GM18517 (cell line): ENCODE measurements around the gene TAS2R19.
"Not testable (repeated sequence)": the region's sequence is repeated elsewhere in the genome, so short reads cannot be mapped to it uniquely, and the experiment has no call there.

Experiments used
- ATAC-seq: cut with Tn5 transposase; IDR thresholded peaks from one replicate; pipeline ENCODE4 v1.9.1; 2021; ENCODE audit warnings: mild to moderate bottlenecking, moderate library complexity; ENCODE audit not compliant: unreplicated experiment

The TAS2R19 gene, protein sequence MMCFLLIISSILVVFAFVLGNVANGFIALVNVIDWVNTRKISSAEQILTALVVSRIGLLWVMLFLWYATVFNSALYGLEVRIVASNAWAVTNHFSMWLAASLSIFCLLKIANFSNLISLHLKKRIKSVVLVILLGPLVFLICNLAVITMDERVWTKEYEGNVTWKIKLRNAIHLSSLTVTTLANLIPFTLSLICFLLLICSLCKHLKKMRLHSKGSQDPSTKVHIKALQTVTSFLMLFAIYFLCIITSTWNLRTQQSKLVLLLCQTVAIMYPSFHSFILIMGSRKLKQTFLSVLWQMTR

DNA sequence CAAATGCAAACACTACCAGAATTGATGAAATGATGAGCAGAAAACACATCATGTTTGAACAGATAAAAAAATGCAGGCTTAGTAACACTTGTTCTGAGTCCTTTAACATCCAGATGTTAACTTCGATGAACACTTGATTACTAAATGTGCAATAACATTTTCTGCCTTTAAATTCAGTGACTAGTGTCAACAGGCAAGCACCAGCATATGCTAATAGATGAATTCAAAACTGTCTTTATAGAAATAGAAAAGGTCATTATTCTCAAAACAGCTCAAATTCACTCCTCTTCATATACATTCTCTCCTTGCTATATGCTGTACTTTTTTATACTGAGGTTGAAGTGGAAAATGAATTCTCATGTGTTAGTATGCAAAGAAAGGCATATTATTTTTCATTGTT, at the start of gene TAS2R19:
TAS2R19 (minus strand) TSS at position 101 of the 400 bp plus-strand sequence; CDS start at position 52, 49 bp downstream.
- ATAC-seq: no peak

DNA sequence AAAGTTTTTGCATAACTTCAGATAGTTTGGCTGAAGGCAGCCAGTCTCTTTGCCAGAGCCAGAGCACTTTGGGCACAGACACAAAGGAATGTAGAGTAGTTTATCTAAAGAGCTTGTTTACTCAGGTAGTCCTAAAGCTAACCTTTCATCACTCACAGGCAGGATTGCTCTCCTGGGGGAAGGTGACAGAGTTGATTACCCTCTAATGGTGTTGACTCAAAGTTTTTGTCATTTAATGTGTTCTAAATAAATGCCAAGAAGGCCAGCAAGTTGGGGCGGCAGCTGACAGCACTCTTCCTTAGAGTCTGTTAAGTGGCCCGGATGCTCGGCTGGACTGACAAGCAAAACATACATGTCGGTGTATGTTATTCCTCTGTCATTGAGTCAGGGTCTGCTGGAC, 49.0 kb upstream of the TAS2R19 start:
- no peak for ATAC-seq

DNA sequence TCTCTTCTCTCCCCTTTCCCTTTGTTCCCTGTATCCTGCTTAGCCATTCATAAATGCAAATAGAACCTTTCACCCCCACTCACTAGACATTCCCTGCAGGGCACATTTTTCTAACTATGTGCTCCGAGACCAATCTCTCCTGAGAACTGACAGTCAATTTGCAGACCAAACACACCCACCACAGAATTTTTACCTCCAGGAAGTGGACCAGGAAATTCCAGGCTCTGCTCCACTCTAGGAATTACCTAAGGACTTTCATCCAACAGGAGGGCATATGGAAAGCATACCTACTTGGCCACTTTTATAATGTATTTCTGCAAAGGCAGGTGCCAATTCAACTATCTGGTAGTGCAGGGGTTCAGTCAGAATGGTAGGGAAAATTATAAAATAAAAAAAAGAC, 48.6 kb upstream of the TAS2R19 start:
- ATAC-seq: no peak

DNA sequence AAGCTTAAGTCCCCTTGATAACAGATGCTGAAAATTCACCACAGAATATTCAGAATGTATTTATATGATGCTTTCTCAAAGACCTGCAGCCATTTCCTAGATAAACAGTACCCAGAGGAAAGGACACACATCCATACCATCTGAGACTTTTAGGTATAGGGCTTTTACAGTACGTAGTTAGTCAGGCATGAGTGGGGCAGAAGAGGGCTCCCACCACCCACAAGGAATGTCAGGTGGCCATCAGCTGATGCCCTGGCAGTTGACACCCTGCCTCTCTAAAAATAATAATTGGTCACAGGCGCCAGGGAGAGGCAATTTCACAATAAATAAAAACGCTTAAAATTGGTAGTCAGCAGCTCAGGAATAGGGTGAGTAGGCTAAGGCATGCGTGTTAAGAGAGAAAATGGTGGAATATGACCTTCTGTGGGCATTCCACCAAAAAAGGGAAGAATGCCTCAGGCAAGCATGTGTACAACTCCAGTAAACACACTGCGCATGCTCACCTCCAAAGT, 47.5 kb upstream of the TAS2R19 start:
- no peak for ATAC-seq

DNA sequence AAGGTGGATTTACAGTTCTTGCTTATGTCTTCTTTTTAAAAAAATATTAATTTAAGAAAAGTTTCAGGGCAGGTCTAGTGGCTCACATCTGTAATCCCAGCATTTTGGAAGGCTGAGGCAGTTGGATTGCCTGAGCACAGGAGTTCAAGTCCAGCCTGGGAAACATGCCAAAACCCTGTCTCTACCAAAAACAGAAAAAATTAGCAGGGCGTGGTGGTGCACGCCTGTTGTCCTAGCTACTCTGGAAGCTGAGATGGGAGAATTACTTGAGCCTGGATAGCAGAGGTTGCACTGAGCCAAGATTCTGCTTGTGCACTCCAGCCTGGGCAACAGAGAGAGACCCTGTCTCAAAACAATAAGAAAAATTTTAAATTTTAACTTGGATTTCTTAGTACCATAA, 45.1 kb upstream of the TAS2R19 start:
- no peak for ATAC-seq

DNA sequence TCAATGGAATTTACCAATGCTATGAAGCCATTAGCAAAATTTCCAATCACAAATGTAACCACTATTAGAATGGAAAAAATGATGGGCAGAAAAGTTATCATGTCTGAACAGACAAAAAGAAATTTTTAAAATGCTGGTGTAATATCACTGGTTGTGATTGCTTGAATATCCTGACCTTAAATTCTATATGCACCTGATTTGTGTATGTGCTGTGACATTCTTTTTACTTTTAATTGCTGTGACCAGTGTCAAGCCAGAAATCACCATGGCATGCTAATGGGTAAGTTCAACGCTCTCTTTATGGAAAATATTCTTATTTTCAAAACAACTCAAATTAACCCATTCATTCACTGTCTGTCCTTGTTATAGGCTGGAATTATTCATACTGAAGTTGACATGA, 39.8 kb upstream of the TAS2R19 start, which contains the start of gene TAS2R46:
TAS2R46 (minus strand) TSS at position 101 of the 400 bp plus-strand sequence; CDS start at position 101, 0 bp downstream.
- ATAC-seq: not testable (repeated sequence)

DNA sequence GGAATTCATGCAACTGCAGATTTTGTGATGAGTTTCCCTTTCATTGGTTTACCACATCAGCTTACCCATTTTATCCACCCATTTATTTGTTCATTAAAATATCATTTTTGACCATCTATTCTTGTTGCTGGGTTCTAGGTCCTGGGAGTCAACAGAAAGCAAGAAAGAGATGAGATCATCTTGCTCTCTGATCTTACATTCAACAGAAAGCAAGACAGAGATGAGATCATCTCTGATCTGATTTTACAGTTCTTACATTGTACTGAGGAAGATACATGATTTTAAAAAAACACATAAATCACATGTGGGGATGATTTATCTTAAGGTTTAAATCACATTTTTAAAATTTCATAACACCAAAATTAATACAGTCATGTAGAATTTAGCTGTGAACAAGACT, 37.4 kb upstream of the TAS2R19 start:
- no peak for ATAC-seq

DNA sequence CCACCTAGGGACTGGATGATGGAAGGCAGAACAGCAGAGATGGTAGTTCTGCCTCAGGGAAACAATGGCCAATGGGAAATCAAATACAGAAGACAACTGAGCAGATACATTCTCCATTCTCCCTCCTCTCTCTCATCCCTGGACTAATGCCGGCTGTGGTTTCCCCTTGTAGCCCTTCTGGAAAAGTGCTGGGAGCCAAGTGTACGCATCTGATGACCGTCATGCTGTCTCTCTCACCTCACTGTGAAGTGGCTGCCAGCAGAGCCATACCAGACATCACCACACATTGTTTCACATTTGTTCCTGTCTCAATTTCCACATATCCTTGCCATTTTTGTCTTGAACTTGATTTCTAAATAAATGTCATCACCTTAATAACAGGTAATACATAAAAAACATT, 36.6 kb upstream of the TAS2R19 start:
- no peak for ATAC-seq

DNA sequence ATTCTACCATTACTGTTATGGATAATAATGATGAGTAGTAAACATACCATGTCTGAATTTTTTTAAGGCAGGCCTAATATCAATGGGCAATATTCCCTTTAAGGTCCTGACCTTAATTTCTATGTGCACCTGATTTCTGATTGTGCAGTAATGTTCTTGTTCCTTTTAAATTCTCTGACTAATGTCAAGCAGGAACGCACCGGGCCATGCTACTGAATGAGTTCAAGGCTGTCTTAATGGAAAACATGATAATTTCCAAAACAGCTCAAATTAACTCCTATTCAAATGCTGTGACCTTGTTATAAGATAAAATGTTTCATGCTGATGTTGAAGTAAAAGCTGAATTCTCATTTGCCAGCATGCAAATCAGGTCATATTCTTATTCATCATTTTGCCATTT, 32.9 kb upstream of the TAS2R19 start:
- no peak for ATAC-seq

DNA sequence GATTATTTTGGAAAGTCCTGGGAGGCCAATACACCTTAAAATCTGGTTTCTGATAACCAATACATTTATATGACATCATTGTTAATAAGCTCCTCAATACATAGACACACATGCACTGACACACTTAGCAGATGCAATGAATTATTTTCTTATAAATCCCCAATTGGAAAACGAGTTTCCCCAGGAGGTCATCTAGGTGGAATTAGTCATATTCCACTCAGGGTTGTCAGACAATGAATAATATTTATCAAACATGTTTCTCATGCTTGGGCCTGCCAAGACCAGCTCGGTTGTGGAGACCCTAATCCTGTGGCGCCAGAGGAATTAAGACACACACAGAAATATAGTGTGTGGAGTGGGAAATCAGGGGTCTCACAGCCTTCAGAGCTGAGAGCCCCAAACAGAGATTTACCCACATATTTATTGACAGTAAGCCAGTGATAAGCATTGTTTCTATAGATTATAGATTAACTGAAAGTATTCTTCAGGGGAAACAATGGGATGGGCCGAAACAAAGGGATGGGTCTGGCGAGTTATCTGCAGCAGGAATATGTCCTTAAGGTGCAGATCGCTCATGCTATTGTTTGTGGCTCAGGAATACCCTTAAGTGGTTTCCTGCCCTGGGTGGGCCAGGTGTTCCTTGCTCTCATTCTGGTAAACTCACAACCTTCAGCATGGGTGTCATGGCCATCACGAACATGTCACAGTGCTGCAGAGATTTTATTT, 27.5 kb upstream of the TAS2R19 start:
- ATAC-seq: not testable (repeated sequence)

DNA sequence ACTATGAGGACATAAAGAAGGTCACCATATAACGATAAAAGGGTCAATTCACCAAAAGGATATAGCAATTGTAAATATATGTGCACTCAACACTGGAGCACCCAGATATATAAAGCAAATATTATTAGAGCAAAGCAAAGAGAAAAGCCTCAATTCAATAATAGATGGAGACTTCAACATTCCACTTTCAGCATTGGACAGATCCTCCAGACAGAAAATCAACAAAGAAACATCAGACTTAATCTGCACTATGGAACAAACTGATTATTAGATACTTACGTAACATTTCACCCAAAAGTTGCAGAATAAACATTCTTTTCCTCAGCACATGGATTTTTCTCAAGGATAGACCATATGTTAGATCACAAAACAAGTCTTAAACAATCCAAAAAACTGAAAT, 18.9 kb upstream of the TAS2R19 start:
- ATAC-seq: not testable (repeated sequence)

DNA sequence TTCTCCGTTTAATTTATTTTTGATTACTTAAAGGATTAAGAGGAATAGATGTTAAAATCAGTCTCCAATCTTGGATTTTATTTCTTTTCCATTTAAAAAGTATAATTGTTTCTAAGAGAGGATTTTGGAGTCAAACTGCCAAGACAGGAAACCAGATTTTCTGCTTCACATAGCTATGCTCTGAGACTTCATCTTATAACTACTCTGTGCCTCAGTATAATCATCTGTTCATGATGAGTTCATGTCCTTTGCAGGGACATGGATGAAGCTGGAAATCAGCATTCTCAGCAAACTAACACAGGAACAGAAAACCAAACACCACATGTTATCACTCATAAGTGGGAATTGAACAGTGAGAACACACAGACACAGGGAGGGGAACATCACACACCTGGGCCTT, 17.7 kb upstream of the TAS2R19 start:
- ATAC-seq: no peak

DNA sequence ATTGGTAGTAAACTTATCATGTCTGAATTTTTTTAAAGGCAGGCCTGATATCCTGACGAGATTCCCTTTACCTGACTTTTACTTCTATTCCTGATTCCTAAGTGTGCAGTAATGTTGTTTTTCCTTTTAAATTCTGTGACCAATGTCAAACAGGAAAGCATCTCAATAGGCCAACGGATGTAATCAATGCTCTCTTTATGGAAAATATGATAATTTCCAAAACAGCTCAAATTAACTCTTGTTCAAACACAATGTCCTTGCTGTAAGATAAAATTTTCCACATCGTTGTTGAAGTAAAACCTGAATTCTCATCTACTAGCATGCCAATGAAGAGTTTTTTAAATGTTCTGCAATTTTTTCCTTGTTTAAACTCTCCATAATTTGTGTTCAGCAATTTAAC, 16.8 kb upstream of the TAS2R19 start:
- ATAC-seq: no peak

DNA sequence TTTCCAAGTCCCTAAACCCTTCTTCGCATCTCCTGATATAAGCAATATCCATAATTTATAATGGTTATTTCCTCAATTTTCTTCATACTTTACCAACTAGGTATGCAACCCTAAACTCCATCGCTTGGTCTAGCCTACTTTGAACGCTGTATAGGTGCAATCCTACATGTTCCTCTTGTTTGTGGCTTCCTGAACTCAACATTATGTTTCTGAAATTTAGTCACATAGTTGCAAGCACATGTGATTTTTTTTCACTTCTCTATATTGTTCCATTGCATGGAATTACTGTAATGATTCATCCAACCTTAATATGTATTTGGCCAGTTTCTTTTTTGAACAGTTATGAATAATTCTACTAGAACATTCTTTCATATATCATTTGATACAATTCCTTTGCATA, 11.5 kb upstream of the TAS2R19 start:
- not testable (repeated sequence) for ATAC-seq

DNA sequence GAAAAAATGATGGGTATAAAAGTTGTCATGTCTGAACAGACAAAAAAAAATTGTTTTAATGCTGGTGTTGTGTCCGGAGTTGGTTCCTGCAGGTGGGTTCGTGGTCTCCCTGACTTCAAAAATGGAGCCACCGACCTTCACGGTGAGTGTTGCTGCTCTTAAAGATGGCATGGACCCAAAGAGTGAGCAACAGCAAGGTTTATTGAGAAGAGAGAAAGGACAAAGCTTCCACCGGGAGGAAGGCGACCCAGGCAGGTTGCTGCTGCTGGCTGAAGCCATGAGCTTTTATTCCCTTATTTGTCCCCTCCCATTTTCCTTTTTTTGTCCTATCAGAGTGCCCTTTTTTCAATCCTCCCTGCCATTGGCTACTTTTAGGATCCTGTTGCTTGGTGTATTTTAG, 8.9 kb upstream of the TAS2R19 start, which contains the start of gene TAS2R31:
TAS2R31 (minus strand) TSS at position 101 of the 400 bp plus-strand sequence; CDS start at position 29, 72 bp downstream.
- no peak for ATAC-seq

DNA sequence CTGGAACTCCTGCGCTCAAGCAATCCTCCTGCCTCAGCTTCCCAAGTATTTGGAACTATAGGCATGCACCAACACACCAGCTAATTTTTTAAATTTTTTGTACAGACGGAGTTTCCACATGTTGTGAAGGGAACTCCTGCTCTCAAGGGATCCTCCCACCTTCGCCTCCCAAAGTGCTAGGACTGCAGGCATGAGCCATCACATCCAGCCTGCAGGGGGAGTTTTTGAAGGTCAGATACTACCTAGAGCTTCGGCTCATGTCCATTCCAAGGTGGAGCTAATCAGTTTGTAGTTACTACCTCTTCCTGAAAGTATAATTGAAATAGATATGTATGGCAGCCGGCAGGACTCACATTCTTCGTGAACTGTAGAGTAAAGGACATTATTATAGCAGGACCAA, 3.7 kb upstream of the TAS2R19 start:
- no peak for ATAC-seq

DNA sequence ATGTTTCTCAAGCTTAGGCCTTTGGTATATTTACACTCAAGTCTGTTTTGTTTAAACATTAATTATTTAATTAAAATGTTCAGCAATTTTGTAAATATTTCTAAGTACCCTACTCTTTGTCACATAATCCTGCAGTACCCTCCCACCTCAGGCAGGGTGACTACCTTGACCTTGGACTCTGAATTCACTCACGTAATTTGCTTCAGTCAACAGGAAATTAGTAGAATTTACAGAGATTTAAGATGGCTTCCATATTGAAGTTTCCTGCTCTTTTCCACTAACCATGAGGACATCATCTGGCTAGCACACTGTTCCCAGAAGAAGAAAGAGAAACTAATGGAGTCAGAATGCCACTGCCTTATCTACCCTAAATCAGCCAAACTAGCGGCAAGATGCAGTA, 967 bp upstream of the TAS2R19 start:
- ATAC-seq: no peak

DNA sequence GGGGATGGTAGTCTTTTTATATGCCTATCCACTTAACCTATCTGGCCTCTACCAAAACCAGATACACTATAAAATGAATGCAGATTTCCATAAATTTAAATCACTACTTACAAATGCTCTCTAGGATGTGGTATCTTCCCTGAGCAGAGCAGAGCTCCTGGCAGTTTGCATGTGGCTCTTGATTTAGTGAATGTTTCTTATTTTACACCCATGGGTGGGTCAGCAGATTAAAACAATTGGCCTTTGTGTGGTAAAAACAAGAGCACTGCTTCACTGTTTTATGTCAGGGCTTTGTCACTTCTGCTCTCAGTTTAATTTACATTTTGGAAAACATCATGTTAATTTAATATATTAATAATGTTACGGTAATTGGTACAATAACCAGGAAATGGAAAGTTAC, 5.5 kb downstream of the TAS2R19 start:
- no peak for ATAC-seq

DNA sequence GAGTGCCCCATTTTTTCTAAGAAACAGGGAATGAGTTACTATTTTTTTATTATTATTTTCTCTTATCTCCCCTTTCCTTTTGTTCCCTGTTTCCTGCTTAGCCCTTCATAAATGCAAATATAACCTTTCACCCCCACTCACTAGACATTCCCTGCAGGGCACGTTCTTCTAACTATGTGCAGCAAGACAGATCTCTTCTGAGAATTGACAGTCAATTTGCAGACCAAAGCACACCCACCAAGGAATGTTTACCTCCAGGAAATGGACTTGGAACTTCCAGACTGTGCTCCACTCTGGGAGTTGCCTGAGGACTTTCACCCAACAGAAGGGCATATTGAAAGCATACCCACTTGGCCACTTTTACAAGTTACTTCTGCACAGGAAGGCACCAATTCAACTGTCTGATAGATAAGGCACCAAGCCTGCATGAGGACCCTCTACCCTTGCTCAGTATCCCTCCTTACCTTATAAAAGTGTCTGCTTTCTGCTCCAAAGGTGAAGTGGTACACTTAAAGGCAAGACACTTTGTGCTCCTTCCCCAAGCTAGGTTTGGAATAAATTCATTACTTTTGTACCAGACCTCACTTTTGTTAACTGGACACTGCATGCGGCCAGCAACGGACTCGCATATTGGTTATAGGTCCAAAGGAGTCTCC, 6.5 kb downstream of the TAS2R19 start:
- no peak for ATAC-seq

DNA sequence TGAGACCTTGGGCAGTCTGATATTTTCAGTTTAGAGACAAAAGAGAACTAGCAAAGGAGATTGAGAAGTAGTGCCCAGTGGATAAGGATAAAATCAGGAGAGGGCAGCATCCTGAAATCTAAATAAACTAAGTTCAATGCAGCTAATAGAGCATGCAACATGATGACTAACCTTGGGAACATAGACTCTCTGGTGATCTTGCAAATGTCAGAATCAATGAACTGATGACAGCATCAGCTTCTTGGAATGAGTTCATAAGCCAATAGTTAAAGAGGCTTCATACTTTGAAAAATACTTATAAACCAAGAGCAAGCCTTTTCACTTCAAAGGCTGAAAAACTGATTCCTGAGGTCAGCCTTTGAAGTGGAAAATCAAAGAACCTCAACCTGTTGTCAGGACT, 8.2 kb downstream of the TAS2R19 start:
- no peak for ATAC-seq

DNA sequence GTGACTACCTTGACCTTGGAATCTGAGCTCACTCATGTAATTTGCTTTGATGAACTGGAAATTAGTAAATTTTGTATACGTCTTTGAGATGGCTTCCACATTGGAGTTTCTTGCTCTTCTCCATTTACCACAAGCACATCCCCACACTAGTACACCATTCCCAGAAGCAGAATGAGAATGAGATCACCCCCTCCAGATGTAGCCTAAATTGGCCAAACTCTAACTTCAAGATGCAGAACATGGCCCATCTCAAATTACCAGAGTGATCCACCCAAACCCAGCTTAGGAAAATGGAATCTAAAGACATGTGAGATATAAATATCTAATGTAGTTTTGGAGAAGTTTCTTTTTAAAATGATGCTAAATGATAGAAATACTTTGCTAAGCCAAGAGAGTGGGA, 14.8 kb downstream of the TAS2R19 start:
- no peak for ATAC-seq

DNA sequence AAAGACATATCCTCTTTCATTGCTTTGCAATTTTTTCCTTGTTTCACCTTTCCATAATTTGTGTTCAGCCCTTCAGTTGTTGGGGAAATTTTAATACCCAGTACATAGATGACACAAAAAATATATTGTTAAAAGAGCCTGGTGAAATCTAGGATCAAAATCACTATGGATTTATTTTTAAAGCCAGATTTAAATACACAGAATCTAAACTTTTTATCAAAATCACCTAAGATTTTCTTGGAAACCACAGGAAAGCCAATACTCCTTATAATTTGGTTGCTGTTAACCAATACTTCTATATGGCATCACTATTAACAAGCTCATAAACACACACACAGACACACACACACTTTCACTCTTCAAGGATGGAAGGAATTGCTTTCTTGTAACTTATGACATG, 24.2 kb downstream of the TAS2R19 start, which contains the start of gene TAS2R20:
TAS2R20 (minus strand) TSS at position 101 of the 400 bp plus-strand sequence. CDS start 429 bp downstream, outside the sequence.
- ATAC-seq: no peak
